Hematopoietic multipotent progenitor cell (in vitro differentiated cells): ENCODE data around the gene ARHGEF10L. TPM values are rescaled to one million over a fixed set of nuclear protein-coding genes. Genes with fewer than 3 reads are reported as not detected.

Experiments
- DNase-seq, 3 donors: peaks; one replicate each; pipeline ENCODE4 v3.0.0-alpha.2; 2011 to 2015; ENCODE audit warnings: low read depth in 2 of 3, low spot score in 2 of 3
- total RNA-seq: library from RNA; depleted of rRNA; stranded (reverse); fragments of >200 nt; gene quantifications from one replicate; pipeline ENCODE4 v1.2.3, GENCODE V29; 2012

The ARHGEF10L gene
- total RNA-seq, 1 donor: 0.27 TPM

GRCh38 chr1:17648457-17649145 lies 109.1 kb downstream of the ARHGEF10L start:
- no peak for DNase-seq

DNA sequence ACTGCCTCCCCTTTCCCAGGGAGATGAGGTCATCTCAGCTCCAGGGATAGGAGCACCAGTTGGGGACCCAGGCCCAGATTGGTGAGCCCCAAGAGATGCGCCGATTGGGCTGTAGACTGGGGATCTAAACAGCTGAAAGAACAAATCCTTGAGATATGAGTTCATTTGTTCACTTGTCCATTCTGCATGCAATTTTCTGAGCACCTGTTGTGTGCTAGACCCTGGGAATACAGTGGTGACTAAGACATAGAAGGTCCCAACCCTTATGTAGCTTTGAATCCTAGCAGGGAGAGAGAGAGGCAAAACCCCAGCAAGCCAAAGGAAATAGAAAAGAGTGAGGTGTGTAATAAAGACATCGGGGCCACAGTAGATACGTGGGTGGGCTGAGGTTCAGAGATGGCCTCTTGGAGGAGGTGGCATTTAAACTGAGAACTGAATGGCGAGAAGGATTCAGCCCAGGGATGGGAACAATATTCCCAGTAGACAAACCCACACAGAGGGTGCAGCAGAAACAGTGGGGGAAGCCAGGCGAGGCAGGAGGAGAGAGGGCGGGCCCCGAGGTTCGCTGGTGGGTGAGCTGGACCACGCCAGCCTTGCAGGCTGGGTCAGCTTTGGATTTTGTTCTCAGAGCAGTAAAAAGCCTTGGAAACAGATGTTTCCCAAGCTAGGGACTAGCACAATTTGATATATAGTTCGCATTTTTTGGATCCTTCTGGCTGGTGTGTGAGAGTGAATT lies 110.0 kb downstream of the ARHGEF10L start:
- no peak for DNase-seq

- no peak for DNase-seq
These were observed 113.8 kb downstream of the ARHGEF10L start for GRCh38 chr1:17653276-17653675.

DNA sequence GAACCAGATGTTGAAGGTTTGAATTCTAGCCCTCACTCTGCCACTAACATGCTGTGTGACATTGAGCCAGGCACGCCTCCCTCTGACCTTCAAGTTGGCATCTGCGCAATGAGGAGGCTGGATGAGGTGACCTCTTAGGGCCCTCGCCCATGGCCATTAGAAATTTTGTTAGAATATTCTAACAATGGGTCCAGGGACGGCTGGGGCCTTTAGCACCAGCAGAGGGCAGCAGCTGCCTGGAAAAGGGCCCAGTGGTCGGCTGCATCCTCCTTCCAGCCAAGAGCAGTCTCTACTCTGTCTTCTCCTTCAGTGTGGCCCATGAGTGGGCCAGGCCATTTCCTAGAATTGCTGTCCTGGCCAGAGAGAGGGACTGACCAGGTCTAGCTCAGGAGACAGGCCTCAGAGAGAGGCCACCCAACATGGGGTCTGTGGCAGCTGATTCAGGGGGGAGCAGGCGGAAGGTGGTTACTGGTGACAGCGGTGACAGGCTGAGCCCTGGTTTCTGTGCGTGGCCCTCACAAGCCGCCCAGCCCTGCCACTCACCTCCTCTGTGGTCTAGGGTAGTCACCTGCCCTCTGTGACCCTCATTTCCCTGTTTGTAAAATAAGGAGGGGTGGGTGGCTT lies 114.3 kb downstream of the ARHGEF10L start:
- peak in 2 of 3 donors; percentile 21 to 50 for DNase-seq

DNA sequence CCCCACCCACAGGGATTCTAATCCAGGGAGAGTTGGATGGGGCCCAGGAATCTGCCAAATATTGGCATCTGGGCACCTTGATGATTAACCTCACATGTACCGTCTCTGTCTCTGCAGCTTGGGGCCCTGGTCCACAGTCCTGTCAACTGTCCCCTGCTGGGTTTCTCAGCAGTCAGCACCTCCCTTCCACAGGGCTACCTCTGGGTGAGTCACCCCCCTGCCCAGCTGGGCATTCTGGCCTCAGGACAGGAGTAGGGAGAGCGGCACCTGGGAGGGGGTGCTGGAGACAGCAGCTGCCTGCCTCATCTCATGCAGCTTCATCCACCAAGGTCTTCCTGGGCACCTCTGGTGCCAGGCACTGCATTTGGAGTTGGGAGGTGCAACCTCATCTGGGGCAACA lies 115.0 kb downstream of the ARHGEF10L start:
- no peak for DNase-seq

GRCh38 chr1:17655169-17655568 lies 115.7 kb downstream of the ARHGEF10L start:
- DNase-seq: no peak

DNA sequence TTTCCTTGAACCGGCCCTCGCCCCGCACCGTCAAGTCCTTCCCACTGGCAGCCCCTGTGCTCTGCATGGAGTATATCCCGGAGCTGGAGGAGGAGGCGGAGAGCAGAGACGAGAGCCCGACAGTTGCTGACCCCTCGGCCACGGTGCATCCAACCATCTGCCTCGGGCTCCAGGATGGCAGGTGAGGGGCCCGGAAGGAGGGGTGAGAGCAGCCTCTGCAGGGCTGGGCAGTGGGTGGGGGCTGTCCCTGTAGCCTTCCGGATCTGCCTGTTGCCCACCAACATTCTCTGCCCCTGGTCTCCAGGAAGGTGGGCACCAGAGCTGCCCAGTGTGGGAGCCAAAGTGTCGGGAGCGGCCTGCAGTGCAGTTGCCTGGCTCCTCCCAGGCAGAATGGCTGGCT lies 116.4 kb downstream of the ARHGEF10L start:
- no peak for DNase-seq

DNA sequence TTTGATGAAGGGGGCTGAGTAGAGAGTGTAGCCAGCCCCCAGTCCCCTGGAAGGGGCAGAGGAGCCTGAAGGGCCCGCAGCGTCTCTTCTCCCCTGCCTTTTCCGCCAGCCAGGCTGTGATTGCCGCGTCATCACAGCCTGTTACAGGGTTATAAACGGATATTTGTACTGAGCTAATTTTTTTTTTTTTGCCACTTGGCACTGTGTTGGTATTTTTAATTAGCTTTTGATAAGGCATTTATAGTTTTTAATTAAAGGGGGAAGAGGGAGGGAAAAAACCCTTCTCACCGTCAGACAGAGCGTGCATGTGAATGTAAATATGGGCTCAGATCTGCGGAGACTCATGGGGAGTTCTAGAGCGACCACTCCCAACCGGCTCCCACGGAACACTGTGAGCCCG lies 117.9 kb downstream of the ARHGEF10L start:
- no peak for DNase-seq

GRCh38 chr1:17658837-17659236 lies 119.3 kb downstream of the ARHGEF10L start:
- DNase-seq: no peak

DNA sequence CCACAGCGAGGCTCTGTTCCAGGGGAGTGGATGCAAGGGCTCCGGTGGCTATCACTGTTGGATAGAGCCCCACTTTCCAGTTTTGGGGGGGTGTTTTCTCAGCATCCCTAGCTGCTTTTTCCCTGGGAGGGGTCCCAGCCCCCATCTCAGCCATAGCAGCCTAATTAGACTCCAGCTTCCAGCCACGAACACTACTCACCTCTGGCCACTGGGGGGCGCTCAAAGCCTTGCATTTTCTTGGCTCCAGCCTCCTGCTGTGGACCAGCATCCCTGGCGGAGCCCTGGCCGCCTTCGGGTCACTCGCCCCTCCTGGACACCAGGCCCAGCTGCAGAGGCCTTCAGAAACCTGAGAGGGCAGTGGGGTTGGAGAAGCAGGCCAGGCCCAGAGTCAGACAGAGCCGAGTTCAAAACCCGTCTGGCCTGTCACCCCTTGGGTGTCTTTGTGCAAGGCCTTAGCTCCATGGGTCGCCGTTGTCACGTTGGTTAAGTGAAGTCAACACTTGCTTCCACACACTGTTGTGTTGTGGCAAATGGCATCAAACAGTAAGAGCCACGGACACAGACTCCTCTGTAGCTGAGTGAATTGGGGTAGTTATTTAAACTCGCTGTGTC lies 122.2 kb downstream of the ARHGEF10L start:
- peak; percentile 17 to 76 (median 46) for DNase-seq

DNA sequence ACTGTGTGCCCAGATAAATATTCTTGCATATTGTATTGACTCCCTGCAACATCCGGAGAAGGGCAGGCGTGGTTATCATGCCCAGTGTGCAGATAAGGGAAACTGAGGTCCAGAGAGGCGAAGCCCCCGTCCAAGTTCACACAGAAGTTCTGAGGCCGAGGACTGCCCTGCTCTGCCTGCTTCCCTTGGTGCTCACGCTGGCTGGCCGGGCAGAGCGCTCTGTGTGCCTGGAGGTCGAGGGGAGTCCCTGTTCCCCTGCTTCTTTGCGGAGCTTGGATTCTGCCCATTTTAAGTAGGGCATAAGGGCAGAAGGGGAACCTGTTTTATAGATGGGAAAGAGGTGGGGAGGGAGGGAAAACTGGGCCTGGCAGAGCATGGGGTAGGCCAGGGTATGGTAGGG lies 122.8 kb downstream of the ARHGEF10L start:
- DNase-seq: no peak

DNA sequence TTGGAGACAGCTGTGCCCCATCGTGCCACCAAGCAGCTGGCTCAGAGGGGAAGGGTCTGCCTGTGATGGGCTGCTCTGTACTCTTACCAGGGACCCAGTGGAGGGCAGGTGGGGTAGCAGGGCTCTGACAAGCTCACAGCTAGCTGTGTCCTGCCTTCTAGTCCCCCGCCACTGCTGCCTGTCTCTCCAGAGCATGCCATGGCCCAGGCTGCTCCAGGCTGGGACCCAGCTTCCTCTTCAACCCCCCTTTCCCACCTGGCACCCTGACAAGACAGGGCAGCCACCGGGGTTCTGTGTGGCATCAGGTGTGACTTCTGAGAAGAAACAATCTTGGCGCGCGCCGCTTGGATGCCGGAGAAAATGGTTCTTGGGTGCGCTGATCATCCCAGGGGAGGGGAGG lies 123.3 kb downstream of the ARHGEF10L start:
- no peak for DNase-seq

- no peak for DNase-seq
These were observed 124.1 kb downstream of the ARHGEF10L start for GRCh38 chr1:17663646-17664045.

GRCh38 chr1:17664322-17664721 lies 124.8 kb downstream of the ARHGEF10L start:
- DNase-seq: no peak

- DNase-seq: no peak
These were observed 125.6 kb downstream of the ARHGEF10L start for GRCh38 chr1:17665054-17665453.

GRCh38 chr1:17665950-17666720 lies 126.6 kb downstream of the ARHGEF10L start:
- no peak for DNase-seq

GRCh38 chr1:17667641-17668040 lies 128.1 kb downstream of the ARHGEF10L start:
- no peak for DNase-seq

- DNase-seq: no peak
These were observed 128.7 kb downstream of the ARHGEF10L start for GRCh38 chr1:17668195-17668594.

DNA sequence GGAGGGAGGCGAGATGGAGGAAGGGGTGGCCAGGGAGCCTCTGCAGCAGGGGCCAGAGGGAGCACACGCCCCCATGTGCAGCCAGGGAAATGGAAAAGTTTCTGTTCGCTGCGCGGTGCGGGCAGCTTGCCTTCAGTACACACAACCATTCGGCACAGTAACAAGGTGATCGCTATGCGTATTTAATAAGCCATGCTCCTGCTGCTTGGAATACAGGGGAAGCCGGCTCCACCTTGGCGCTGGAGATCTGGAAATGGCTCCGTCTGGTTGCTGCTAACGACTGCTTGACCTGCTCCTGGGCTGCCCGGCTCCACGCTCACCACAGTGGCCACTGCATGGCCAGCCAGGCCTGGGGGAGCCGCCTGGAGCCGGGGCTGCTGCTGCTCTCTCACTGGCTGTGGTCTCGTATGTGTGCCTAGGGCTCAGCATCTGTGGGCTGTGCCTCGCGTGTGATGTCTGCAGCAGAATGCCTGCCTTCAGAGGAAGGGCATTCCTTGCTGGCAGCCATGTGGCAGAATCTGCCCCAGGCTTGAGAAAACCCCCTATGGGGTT lies 129.2 kb downstream of the ARHGEF10L start:
- no peak for DNase-seq

- DNase-seq: no peak
These were observed 129.8 kb downstream of the ARHGEF10L start for GRCh38 chr1:17669305-17669704.
